Rectal smooth muscle tissue (tissue), 1 donor: ENCODE results near the gene ACVR2B.

ENCODE experiments used
- H3K27ac ChIP-seq: one replicate; pipeline ENCODE4 v1.7.0; 2013; ENCODE audit warnings: low read depth, low read length, inconsistent platforms
- H3K27me3 ChIP-seq: one replicate; pipeline ENCODE4 v1.7.0; 2013; ENCODE audit warnings: low read length; ENCODE audit not compliant: control insufficient read depth, insufficient read depth
- H3K36me3 ChIP-seq: one replicate; pipeline ENCODE4 v1.7.0; 2013; ENCODE audit warnings: low read length; ENCODE audit not compliant: control insufficient read depth, insufficient read depth
- H3K4me1 ChIP-seq: one replicate; pipeline ENCODE4 v1.7.0; 2013; ENCODE audit warnings: low read length; ENCODE audit not compliant: control insufficient read depth, insufficient read depth
- H3K4me3 ChIP-seq: one replicate; pipeline ENCODE4 v1.7.0; 2013; ENCODE audit warnings: low read length
- H3K9ac ChIP-seq: one replicate; pipeline ENCODE4 v1.7.0; 2013; ENCODE audit warnings: low read length

Gene ACVR2B

DNA sequence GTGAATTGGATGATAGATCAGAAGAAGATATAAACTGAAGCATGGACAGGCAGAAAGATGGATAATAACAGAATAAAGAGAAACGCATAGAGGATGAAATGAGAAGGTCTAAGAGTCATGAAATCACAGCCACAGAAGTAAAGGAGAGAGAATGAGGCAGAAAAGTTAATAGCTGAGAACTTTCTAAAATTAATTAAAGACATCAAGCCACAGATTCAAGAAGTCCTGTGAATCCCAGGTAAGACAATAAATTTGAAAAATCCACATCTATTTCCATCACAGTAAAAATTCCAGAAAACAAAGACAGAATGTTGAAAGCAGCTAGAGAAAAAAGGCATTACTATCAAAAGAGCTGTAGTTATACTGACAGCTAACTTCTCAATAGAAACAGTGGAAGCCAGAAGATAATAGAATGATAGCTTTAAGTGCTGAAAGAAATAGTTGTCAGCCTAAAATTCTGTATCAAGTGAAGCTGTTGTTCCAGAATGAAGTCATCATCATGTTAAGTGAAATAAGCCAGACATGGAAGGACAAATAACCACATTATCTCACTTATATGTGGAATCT lies 12.0 kb downstream of the ACVR2B start:
- H3K4me1 ChIP-seq = peaks cover 1% of the 10 kb centered on the region
- H3K9ac ChIP-seq = no peak overlapping the region
- no peak overlapping the region for H3K27ac ChIP-seq
- no peak overlapping the region for H3K4me3 ChIP-seq
- no peaks in the 10 kb centered on the region for H3K36me3 ChIP-seq
- no peaks in the 10 kb centered on the region for H3K27me3 ChIP-seq

DNA sequence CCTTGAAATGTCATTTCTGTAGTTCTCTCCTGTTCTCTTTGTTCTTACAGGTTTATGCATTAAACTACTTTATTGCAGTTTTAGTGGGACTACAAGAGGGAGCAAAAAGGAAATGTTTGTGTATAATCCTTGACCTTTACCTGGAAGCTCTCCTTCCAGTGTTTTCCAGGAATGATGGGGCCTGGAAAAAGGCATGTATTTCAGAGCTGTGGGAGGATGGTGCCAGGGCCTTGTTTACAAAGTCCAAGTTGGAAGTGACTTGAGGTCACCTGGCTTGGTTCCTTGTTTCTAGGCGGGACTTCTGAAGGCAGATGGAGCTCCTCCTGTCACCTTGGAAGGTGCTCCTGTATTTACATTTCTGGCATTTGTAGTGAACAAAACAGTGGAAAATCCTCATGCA lies 15.1 kb downstream of the ACVR2B start:
- Histone ChIP-seq H3K9ac (no peak overlapping the region), H3K36me3 (no peaks in the 10 kb centered on the region), H3K4me3 (no peak overlapping the region), H3K27me3 (no peaks in the 10 kb centered on the region), H3K4me1 (no peaks in the 10 kb centered on the region), H3K27ac (no peak overlapping the region)

- no peak overlapping the region for H3K9ac ChIP-seq
- H3K4me1 ChIP-seq = no peaks in the 10 kb centered on the region
- H3K4me3 ChIP-seq = no peak overlapping the region
- H3K36me3 ChIP-seq = no peaks in the 10 kb centered on the region
- H3K27ac ChIP-seq = no peak overlapping the region
- no peaks in the 10 kb centered on the region for H3K27me3 ChIP-seq
These were observed 16.2 kb downstream of the ACVR2B start for GRCh38 chr3:38469852-38470251.

DNA sequence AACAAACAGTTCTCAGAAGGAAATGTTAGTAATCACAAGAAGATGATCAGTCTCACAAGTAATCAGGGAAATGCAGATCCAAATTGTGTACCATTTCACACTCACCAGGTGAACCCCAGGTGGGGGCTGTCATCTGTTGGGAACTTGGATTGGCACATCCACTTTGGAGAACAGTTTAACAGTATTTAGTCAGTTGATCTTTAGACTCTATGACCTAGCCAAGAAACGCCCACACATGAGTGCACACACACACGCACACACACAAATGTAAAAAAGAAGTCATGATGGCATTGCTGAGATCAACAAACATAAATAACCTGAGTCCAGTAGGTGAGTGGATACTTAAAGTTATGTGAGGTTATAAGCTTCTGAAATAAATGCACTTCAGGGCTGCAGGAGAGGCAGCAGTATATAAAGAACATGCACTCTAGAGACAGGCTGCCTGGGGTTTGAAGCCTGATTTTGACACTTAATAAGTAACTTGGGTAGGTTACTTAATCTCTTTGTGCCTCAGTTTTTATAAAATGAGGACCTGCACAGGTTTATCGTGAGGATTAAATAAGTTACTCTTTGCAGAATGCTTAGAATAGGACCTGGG lies 17.7 kb downstream of the ACVR2B start:
- Histone ChIP-seq H3K36me3 (no peaks in the 10 kb centered on the region), H3K4me1 (no peaks in the 10 kb centered on the region), H3K27ac (no peak overlapping the region), H3K9ac (no peak overlapping the region), H3K4me3 (no peak overlapping the region), H3K27me3 (no peaks in the 10 kb centered on the region)

GRCh38 chr3:38472342-38472741 lies 18.7 kb downstream of the ACVR2B start:
- H3K4me1 ChIP-seq = no peaks in the 10 kb centered on the region
- H3K36me3 ChIP-seq = no peaks in the 10 kb centered on the region
- no peak overlapping the region for H3K27ac ChIP-seq
- H3K4me3 ChIP-seq = no peak overlapping the region
- H3K27me3 ChIP-seq = no peaks in the 10 kb centered on the region
- H3K9ac ChIP-seq = no peak overlapping the region

- H3K4me1 ChIP-seq = no peaks in the 10 kb centered on the region
- H3K9ac ChIP-seq = no peak overlapping the region
- no peaks in the 10 kb centered on the region for H3K36me3 ChIP-seq
- no peaks in the 10 kb centered on the region for H3K27me3 ChIP-seq
- H3K27ac ChIP-seq = no peak overlapping the region
- no peak overlapping the region for H3K4me3 ChIP-seq
These were observed 19.5 kb downstream of the ACVR2B start for GRCh38 chr3:38473229-38473628.

DNA sequence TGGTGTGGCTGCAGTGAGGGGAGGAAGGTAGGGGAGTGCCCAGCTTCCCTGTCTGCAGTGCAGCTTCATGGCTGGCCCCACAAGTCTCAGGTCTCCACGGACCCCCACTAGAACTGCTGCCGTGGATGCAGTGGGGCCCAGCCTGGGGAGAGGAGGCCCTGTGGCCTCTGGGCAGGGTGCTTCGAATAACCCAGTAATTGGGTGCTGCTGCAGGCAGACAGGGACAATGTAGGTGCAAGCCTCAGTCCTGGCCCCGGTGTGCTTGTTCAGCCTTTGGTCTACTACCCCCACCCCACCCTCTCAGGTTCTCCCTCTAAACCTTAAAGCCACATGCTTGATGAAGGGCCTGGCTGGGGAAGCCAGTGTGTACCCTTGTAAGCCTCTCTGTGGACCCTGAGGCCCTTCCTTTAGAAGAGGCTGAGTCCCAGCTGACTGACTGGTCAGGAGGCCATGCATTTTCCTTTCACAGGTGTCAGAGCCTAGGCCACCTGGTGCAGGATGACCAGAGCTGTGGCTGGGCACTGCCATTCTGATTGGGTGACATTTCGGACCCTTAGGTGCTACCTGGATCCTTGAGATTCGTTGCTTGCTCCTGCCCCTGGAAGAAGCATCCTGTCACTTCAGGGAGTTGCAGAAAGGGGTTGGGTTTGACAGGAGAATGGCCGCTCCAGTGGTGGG lies 21.4 kb downstream of the ACVR2B start:
- H3K36me3 ChIP-seq = no peaks in the 10 kb centered on the region
- H3K9ac ChIP-seq = no peak overlapping the region
- no peaks in the 10 kb centered on the region for H3K4me1 ChIP-seq
- H3K4me3 ChIP-seq = no peak overlapping the region
- no peak overlapping the region for H3K27ac ChIP-seq
- no peaks in the 10 kb centered on the region for H3K27me3 ChIP-seq

DNA sequence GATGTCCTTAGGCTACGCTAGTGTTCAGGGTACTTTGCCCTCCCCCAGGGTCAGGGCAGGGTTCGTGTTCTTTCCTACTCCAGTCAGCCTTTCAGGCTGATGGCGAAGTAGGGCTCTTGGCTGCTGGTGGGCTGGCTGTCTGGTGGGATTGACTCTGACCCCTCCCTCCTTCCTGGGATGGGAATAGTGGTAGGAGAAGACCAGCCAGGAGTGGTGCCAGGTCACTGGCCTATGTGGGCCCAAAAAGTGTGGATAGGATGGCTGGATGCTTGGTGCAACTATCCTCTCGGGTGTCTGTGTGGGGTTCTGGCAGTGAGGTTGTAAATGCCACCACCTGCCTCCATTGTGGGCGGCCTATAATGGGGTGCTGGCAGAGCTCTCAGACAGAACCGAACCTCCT lies 22.0 kb downstream of the ACVR2B start:
- H3K4me1 ChIP-seq = no peaks in the 10 kb centered on the region
- H3K27me3 ChIP-seq = no peaks in the 10 kb centered on the region
- H3K27ac ChIP-seq = no peak overlapping the region
- no peaks in the 10 kb centered on the region for H3K36me3 ChIP-seq
- no peak overlapping the region for H3K4me3 ChIP-seq
- H3K9ac ChIP-seq = no peak overlapping the region

- Histone ChIP-seq H3K27ac (no peak overlapping the region), H3K27me3 (no peaks in the 10 kb centered on the region), H3K36me3 (peaks cover 4% of the 10 kb centered on the region), H3K4me1 (no peaks in the 10 kb centered on the region), H3K4me3 (no peak overlapping the region), H3K9ac (no peak overlapping the region)
These were observed 22.6 kb downstream of the ACVR2B start for GRCh38 chr3:38476157-38476756.

GRCh38 chr3:38477057-38477820 lies 23.5 kb downstream of the ACVR2B start:
- H3K36me3 ChIP-seq = peaks cover 11% of the 10 kb centered on the region
- no peak overlapping the region for H3K4me3 ChIP-seq
- H3K27me3 ChIP-seq = no peaks in the 10 kb centered on the region
- no peaks in the 10 kb centered on the region for H3K4me1 ChIP-seq
- H3K9ac ChIP-seq = no peak overlapping the region
- H3K27ac ChIP-seq = no peak overlapping the region

- H3K9ac ChIP-seq = no peak overlapping the region
- no peak overlapping the region for H3K4me3 ChIP-seq
- H3K27me3 ChIP-seq = no peaks in the 10 kb centered on the region
- no peak overlapping the region for H3K27ac ChIP-seq
- peaks cover 18% of the 10 kb centered on the region for H3K36me3 ChIP-seq
- H3K4me1 ChIP-seq = no peaks in the 10 kb centered on the region
These were observed 24.3 kb downstream of the ACVR2B start for GRCh38 chr3:38477839-38478450.

DNA sequence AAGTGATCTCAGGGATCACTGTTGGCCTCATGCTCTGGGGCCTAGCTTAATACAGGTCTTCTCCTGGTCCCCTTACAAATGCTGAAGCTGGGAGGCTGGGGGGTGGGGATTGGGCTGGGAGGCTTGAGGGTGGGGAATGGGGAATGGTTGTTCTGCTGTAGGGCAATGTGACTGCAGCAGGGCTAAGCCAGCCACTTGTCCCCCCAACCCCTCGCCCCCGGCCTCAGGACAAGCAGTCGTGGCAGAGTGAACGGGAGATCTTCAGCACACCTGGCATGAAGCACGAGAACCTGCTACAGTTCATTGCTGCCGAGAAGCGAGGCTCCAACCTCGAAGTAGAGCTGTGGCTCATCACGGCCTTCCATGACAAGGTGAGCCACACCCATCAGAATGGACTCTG lies 25.2 kb downstream of the ACVR2B start:
- no peak overlapping the region for H3K9ac ChIP-seq
- no peak overlapping the region for H3K27ac ChIP-seq
- H3K36me3 ChIP-seq = peaks cover 20% of the 10 kb centered on the region
- no peaks in the 10 kb centered on the region for H3K4me1 ChIP-seq
- no peaks in the 10 kb centered on the region for H3K27me3 ChIP-seq
- H3K4me3 ChIP-seq = no peak overlapping the region
